Thymus (tissue), 11 donors: ENCODE data around the gene RASA2. TPM values are rescaled to one million over a fixed set of nuclear protein-coding genes. Genes with fewer than 3 reads are reported as not detected.

Source experiments
- DNase-seq, 9 donors: peaks; one replicate each; pipeline ENCODE4 v3.0.0-alpha.2; 2013; ENCODE audit warnings: low spot score in 9 of 9, low read depth in 6 of 9, missing footprints in 1 of 9
- H3K27ac ChIP-seq, 2 donors: one replicate each; pipeline ENCODE4 v1.5.1; 2013; ENCODE audit warnings: control low read depth in 1 of 2, low read depth in 1 of 2, low read length in 1 of 2, mild to moderate bottlenecking in 1 of 2, moderate library complexity in 1 of 2
- H3K27me3 ChIP-seq, 2 donors: one replicate each; pipeline ENCODE4 v1.5.1; 2013; ENCODE audit warnings: low read length in 1 of 2; ENCODE audit not compliant: control insufficient read depth in 2 of 2, insufficient read depth in 1 of 2
- H3K36me3 ChIP-seq, 2 donors: one replicate each; pipeline ENCODE4 v1.5.1; 2013; ENCODE audit warnings: low read length in 1 of 2, mild to moderate bottlenecking in 1 of 2, moderate library complexity in 1 of 2; ENCODE audit not compliant: control insufficient read depth in 2 of 2, insufficient read depth in 2 of 2
- H3K4me1 ChIP-seq, 2 donors: one replicate each; pipeline ENCODE4 v1.5.1; 2013; ENCODE audit warnings: low read length in 2 of 2; ENCODE audit not compliant: control insufficient read depth in 2 of 2, insufficient read depth in 2 of 2
- H3K4me3 ChIP-seq, 2 donors: one replicate each; pipeline ENCODE4 v1.5.1; 2013; ENCODE audit warnings: low read length in 2 of 2, control low read depth in 1 of 2, mild to moderate bottlenecking in 1 of 2
- H3K9me3 ChIP-seq, 2 donors: one replicate each; pipeline ENCODE4 v1.5.1; 2013; ENCODE audit warnings: low read length in 1 of 2, mild to moderate bottlenecking in 1 of 2; ENCODE audit not compliant: control insufficient read depth in 2 of 2, insufficient read depth in 1 of 2
- WGBS: extraction: QIAGEN DNeasy Blood & Tissue Kit; methylation state at CpG from one replicate; pipeline ENCODE4 v1.1.7; 2013; 5-methylcytosine and 5-hydroxymethylcytosine counted together
- polyA plus RNA-seq: library from polyadenylated mRNA; stranded (reverse); fragments of 200-250 nt; gene quantifications from one replicate; pipeline ENCODE4 v1.2.3, GENCODE V29; 2013
- total RNA-seq: library from RNA; stranded (reverse); fragments of 120-200 nt; gene quantifications from one replicate; pipeline ENCODE4 v1.2.4, GENCODE V29; 2013
- donor health status: healthy.

RASA2 gene
- total and polyA plus RNA-seq, 2 donors = 16.0 to 21.1 TPM

DNA sequence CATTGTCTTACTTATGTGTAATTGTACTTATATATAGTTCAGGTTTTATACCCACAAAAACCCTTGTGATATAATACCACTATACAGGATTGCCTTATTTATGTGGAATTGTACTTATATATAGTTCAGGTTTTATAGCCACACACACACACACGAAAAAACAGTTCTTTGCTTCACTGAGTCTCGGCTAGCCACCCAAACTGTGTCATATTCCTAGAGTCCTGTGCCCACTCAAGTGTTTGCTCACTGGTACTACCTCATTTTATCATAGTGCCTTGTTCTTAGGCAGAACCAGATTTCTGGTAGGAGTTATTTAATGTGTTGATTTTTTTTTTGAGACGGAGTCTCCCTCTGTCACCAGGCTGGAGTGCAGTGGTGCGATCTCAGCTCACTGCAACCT, 12.5 kb downstream of the RASA2 start:
- Histone ChIP-seq H3K27ac (peak overlapping the region; percentile 52 to 74), H3K4me3 (peak overlapping the region in 1 of 2 donors; percentile 19), H3K4me1 (peaks cover 13 to 15% of the 10 kb centered on the region in 2 donors), H3K36me3 (no peaks in the 10 kb centered on the region), H3K9me3 (no peaks in the 10 kb centered on the region), H3K27me3 (no peaks in the 10 kb centered on the region)
- no peak for DNase-seq
- 94% methylated on average over 4 of the region's 4 CpGs for WGBS

- no peaks in the 10 kb centered on the region for H3K9me3 ChIP-seq
- H3K36me3 ChIP-seq = no peaks in the 10 kb centered on the region
- peak overlapping the region; percentile 8 to 38 for H3K27ac ChIP-seq
- DNase-seq = peak in 1 of 9 donors; percentile 30
- H3K27me3 ChIP-seq = no peaks in the 10 kb centered on the region
- no peak overlapping the region for H3K4me3 ChIP-seq
- H3K4me1 ChIP-seq = peaks cover 13 to 15% of the 10 kb centered on the region in 2 donors
Measured at GRCh38 chr3:141499965-141500364, 13.1 kb downstream of the RASA2 start.

DNA sequence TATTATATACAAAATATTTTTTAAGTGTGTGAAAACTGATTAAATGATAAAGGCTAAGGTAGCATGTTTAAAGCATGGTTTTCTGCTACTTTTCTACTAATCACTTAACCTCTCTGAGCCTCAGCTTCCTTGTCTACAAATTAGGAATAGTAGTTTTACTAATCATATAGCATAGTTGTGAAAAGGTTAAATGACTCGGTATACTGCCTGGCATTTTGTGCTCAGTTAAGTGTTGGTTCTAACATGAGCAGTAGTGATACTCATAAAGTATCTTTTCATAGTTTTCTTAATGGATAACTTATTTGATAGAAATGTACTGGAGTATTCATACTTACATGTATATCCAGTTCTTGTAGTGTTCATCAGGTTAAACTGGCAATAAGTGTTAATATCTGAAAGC, 13.6 kb downstream of the RASA2 start:
- 91% methylated on average over 1 of the region's 1 CpG for WGBS
- H3K9me3 ChIP-seq = no peaks in the 10 kb centered on the region
- DNase-seq = no peak
- H3K27me3 ChIP-seq = no peaks in the 10 kb centered on the region
- H3K36me3 ChIP-seq = no peaks in the 10 kb centered on the region
- peaks cover 13 to 15% of the 10 kb centered on the region in 2 donors for H3K4me1 ChIP-seq
- no peak overlapping the region for H3K27ac ChIP-seq
- H3K4me3 ChIP-seq = no peak overlapping the region

GRCh38 chr3:141505166-141505565, 18.3 kb downstream of the RASA2 start:
- DNase-seq = no peak
- Histone ChIP-seq H3K27me3 (no peaks in the 10 kb centered on the region), H3K9me3 (no peaks in the 10 kb centered on the region), H3K4me1 (no peaks in the 10 kb centered on the region), H3K36me3 (peaks cover 0 to 3% of the 10 kb centered on the region in 2 donors), H3K4me3 (no peak overlapping the region), H3K27ac (no peak overlapping the region)
- WGBS = 99% methylated on average over 3 of the region's 3 CpGs

GRCh38 chr3:141506071-141506470, 19.2 kb downstream of the RASA2 start:
- no peaks in the 10 kb centered on the region for H3K4me1 ChIP-seq
- DNase-seq = no peak
- H3K27me3 ChIP-seq = no peaks in the 10 kb centered on the region
- no peak overlapping the region for H3K27ac ChIP-seq
- H3K9me3 ChIP-seq = no peaks in the 10 kb centered on the region
- H3K36me3 ChIP-seq = peaks cover 0 to 3% of the 10 kb centered on the region in 2 donors
- H3K4me3 ChIP-seq = no peak overlapping the region
- WGBS = 97% methylated on average over 3 of the region's 3 CpGs

DNA sequence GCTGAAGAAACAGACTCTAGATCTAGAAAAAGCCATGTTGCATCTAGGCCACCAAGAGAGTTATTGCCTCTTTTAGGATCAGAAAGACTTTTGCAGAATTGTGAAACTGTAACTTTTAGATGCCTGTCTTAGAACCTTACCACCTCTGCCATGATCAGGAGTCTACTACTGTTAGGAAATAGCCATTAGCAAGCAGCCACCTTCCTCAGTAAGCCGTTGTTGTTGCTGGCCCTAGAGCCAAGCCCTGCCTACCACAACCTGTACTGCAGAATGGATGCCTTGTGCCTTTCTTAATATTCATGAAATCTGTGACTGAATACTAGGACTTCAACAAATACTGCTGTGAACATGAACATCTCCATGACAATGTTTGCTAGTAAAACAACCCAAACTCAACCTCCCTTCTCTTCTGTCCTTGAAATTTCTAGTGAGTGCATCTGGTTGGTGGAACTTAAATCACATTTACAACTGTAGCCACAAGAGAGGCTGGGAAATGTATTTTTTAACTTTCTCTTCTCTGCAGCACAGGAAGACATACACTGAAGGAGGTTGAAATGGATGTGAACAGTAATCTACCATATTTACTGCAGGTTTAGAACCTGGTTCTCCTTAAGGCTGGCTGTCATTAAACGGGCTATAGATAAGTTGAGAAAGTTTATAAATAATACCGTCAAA, 20.7 kb downstream of the RASA2 start:
- peaks cover 0 to 7% of the 10 kb centered on the region in 2 donors for H3K36me3 ChIP-seq
- 95% methylated on average over 3 of the region's 3 CpGs for WGBS
- H3K4me1 ChIP-seq = no peaks in the 10 kb centered on the region

DNA sequence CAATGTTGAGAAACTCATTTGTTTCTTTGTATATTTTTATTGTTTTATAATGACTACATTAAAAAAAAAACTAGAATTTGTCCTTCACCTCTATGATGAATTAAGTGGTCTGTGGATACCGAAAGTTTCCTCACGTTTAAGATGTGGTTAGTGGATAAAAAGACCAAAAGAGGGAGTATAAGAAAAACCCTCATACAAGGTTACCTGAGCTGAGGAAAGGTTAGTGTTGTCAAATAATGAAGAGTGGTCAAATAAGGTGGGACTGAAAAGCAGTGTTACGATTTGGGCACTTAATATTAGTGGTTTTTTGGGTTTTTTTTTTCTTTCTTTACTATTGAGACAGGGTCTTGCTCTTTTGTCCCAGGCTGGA, 21.2 kb downstream of the RASA2 start:
- Histone ChIP-seq H3K4me1 (no peaks in the 10 kb centered on the region), H3K36me3 (peaks cover 0 to 7% of the 10 kb centered on the region in 2 donors), H3K4me3 (no peak overlapping the region), H3K9me3 (no peaks in the 10 kb centered on the region), H3K27me3 (no peaks in the 10 kb centered on the region), H3K27ac (no peak overlapping the region)
- DNase-seq = no peak
- 72% methylated on average over 3 of the region's 3 CpGs for WGBS

More for the DNA sequence above, 20.7 kb downstream of the RASA2 start:
- Histone ChIP-seq H3K27me3 (no peaks in the 10 kb centered on the region), H3K27ac (no peak overlapping the region), H3K9me3 (no peaks in the 10 kb centered on the region), H3K4me3 (no peak overlapping the region)
- DNase-seq = peak in 1 of 9 donors; percentile 31

DNA sequence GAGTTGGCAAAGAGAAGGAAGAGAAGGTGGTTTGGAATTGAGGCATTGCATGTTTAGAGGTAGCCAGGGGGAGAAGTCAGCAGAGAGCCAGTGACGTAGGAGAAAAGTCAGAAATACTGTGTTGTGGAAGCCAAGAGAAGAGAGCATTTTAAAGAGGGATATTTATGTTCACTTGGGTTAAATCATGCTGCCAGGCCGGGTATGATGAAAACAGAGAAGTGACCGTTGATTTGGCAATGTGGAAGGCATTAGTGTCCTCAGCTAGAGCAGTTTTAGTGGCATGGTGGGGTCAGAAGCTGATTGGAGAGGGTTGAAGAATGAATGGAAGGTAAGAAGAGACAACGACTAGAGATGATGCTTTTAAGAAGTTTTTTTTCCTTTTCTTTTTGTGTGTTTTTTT, 24.5 kb downstream of the RASA2 start:
- no peaks in the 10 kb centered on the region for H3K9me3 ChIP-seq
- no peaks in the 10 kb centered on the region for H3K4me1 ChIP-seq
- H3K36me3 ChIP-seq = peaks cover 0 to 21% of the 10 kb centered on the region in 2 donors
- 96% methylated on average over 4 of the region's 4 CpGs for WGBS
- H3K4me3 ChIP-seq = no peak overlapping the region
- H3K27ac ChIP-seq = no peak overlapping the region
- no peak for DNase-seq
- H3K27me3 ChIP-seq = no peaks in the 10 kb centered on the region

GRCh38 chr3:141514382-141514781, 27.6 kb downstream of the RASA2 start:
- H3K4me3 ChIP-seq = no peak overlapping the region
- no peaks in the 10 kb centered on the region for H3K4me1 ChIP-seq
- peaks cover 10 to 32% of the 10 kb centered on the region in 2 donors for H3K36me3 ChIP-seq
- DNase-seq = no peak
- H3K27ac ChIP-seq = no peak overlapping the region
- H3K27me3 ChIP-seq = no peaks in the 10 kb centered on the region
- no peaks in the 10 kb centered on the region for H3K9me3 ChIP-seq
